Thyroid gland (tissue), 4 donors: ENCODE measurements around the gene GNA15. TPM values are rescaled to one million over a fixed set of nuclear protein-coding genes. Genes with fewer than 3 reads are reported as not detected.

Experiments used
- DNase-seq, 2 donors: peaks; one replicate each; pipeline ENCODE4 v3.0.0-alpha.2; 2019
- H3K27ac ChIP-seq, 3 donors: fragments of 200-600 bp; sonication (generic); 1 replicate in 2 of 3; 2 replicates in 1 of 3; pipeline ENCODE4 v1.5.1; 2016 to 2019; ENCODE audit warnings: mild to moderate bottlenecking in 1 of 3, moderate library complexity in 1 of 3
- H3K27me3 ChIP-seq: fragments of 200-600 bp; sonication (generic); one replicate; pipeline ENCODE4 v1.5.1; 2019
- H3K36me3 ChIP-seq, 2 donors: fragments of 200-600 bp; sonication (generic); one replicate each; pipeline ENCODE4 v1.5.1; 2016 to 2019
- H3K4me1 ChIP-seq, 2 donors: fragments of 200-600 bp; sonication (generic); one replicate each; pipeline ENCODE4 v1.5.1; 2017 to 2019
- H3K4me3 ChIP-seq, 3 donors: fragments of 200-600 bp; sonication (generic); replicated peaks in 1 of 3; 1 replicate in 2 of 3; 2 replicates in 1 of 3; pipeline ENCODE4 v1.5.1; 2016; ENCODE audit warnings: mild to moderate bottlenecking in 1 of 3
- H3K9me3 ChIP-seq: fragments of 200-600 bp; sonication (generic); one replicate; pipeline ENCODE4 v1.5.1; 2017
- POLR2A ChIP-seq, 2 donors: fragments of 450-650 bp; IDR thresholded peaks; one replicate each; pipeline ENCODE4 v1.6.1; 2017; ENCODE audit warnings: antibody characterized with exemption in 2 of 2, mild to moderate bottlenecking in 2 of 2, moderate library complexity in 1 of 2
- WGBS, 2 donors: methylation state at CpG; one replicate each; pipeline ENCODE4 v1.1.5; 2017; 5-methylcytosine and 5-hydroxymethylcytosine counted together
- intact Hi-C: fragments of 100-400 bp; cut with DNase I; formaldehyde crosslinking; loops from one replicate; pipeline ENCODE4 v1.15.1; 2023
- total RNA-seq, 4 donors: library from RNA; depleted of rRNA; stranded (reverse); fragments of >200 nt; gene quantifications; one replicate each; pipeline ENCODE4 v1.2.3, GENCODE V29; 2016
- TF ChIP-seq, protein P1 (sequence below), 6 experiments: fragments of 200-600 bp in 3 of 6; fragments of 450-650 bp in 3 of 6; sonication (generic) in 3 of 6; IDR thresholded peaks; one replicate each; pipeline ENCODE4 v1.5.1; 2016 to 2019; ENCODE audit warnings: antibody characterized with exemption in 6 of 6, mild to moderate bottlenecking in 2 of 6, inconsistent platforms in 1 of 6, moderate library complexity in 1 of 6

GNA15 gene
- total RNA-seq, 4 donors from 2014 or later, result 0.88 to 4.6 (median 2.1) TPM

GRCh38 chr19:3121396-3121795 lies 14.4 kb upstream of the GNA15 start:
- Histone ChIP-seq H3K36me3 (peaks cover 0 to 23% of the 10 kb centered on the region in 2 donors), H3K27me3 (no peaks in the 10 kb centered on the region), H3K4me3 (no peak overlapping the region), H3K27ac (no peak overlapping the region), H3K9me3 (no peaks in the 10 kb centered on the region), H3K4me1 (no peaks in the 10 kb centered on the region)
- TF ChIP-seq POLR2A (IDR thresholded peaks at IDR 0.05), result no peak
- TF ChIP-seq, protein P1, sequence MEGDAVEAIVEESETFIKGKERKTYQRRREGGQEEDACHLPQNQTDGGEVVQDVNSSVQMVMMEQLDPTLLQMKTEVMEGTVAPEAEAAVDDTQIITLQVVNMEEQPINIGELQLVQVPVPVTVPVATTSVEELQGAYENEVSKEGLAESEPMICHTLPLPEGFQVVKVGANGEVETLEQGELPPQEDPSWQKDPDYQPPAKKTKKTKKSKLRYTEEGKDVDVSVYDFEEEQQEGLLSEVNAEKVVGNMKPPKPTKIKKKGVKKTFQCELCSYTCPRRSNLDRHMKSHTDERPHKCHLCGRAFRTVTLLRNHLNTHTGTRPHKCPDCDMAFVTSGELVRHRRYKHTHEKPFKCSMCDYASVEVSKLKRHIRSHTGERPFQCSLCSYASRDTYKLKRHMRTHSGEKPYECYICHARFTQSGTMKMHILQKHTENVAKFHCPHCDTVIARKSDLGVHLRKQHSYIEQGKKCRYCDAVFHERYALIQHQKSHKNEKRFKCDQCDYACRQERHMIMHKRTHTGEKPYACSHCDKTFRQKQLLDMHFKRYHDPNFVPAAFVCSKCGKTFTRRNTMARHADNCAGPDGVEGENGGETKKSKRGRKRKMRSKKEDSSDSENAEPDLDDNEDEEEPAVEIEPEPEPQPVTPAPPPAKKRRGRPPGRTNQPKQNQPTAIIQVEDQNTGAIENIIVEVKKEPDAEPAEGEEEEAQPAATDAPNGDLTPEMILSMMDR (IDR thresholded peaks at IDR 0.05), result no peak
- WGBS, 2 donors, result 90 to 91% methylated on average over 22 of the region's 22 CpGs
- intact Hi-C loops, result no loop called here
- no peak for DNase-seq

- no peak for TF ChIP-seq POLR2A (IDR thresholded peaks at IDR 0.05)
- TF ChIP-seq, protein P1 (IDR thresholded peaks at IDR 0.05), result no peak
- H3K4me1 ChIP-seq, result no peaks in the 10 kb centered on the region
- WGBS, 2 donors, result 88 to 95% methylated on average over 15 to 18 of the region's 40 CpGs
- H3K4me3 ChIP-seq, result no peak overlapping the region
- no peak overlapping the region for H3K27ac ChIP-seq
- H3K27me3 ChIP-seq, result no peaks in the 10 kb centered on the region
- no peaks in the 10 kb centered on the region for H3K9me3 ChIP-seq
- peaks cover 0 to 23% of the 10 kb centered on the region in 2 donors for H3K36me3 ChIP-seq
- peak in 1 of 2 donors; percentile 1 for DNase-seq
- intact Hi-C loops, result no loop called here
These were observed 13.9 kb upstream of the GNA15 start for GRCh38 chr19:3121821-3122511.

GRCh38 chr19:3122512-3122870 lies 13.3 kb upstream of the GNA15 start:
- TF ChIP-seq POLR2A (IDR thresholded peaks at IDR 0.05), result no peak
- TF ChIP-seq, protein P1 (IDR thresholded peaks at IDR 0.05), result no peak
- no peaks in the 10 kb centered on the region for H3K9me3 ChIP-seq
- peaks cover 0 to 23% of the 10 kb centered on the region in 2 donors for H3K36me3 ChIP-seq
- intact Hi-C loops, result no loop called here
- WGBS, 2 donors, result 91 to 95% methylated on average over 13 to 14 of the region's 22 CpGs
- DNase-seq, result peak in 1 of 2 donors; percentile 1
- no peak overlapping the region for H3K27ac ChIP-seq
- H3K4me1 ChIP-seq, result no peaks in the 10 kb centered on the region
- no peaks in the 10 kb centered on the region for H3K27me3 ChIP-seq
- H3K4me3 ChIP-seq, result no peak overlapping the region

GRCh38 chr19:3123088-3123721 lies 12.6 kb upstream of the GNA15 start:
- H3K27ac ChIP-seq, result no peak overlapping the region
- no peak for TF ChIP-seq POLR2A (IDR thresholded peaks at IDR 0.05)
- TF ChIP-seq, protein P1 (IDR thresholded peaks at IDR 0.05), result no peak
- H3K4me1 ChIP-seq, result no peaks in the 10 kb centered on the region
- H3K36me3 ChIP-seq, result peaks cover 0 to 23% of the 10 kb centered on the region in 2 donors
- no peaks in the 10 kb centered on the region for H3K27me3 ChIP-seq
- no peak for DNase-seq
- H3K4me3 ChIP-seq, result no peak overlapping the region
- intact Hi-C loops, result no loop called here
- no peaks in the 10 kb centered on the region for H3K9me3 ChIP-seq
- whole genome bisulfite sequencing, 2 donors, result 92 to 93% methylated on average over 16 to 17 of the region's 29 CpGs

DNA sequence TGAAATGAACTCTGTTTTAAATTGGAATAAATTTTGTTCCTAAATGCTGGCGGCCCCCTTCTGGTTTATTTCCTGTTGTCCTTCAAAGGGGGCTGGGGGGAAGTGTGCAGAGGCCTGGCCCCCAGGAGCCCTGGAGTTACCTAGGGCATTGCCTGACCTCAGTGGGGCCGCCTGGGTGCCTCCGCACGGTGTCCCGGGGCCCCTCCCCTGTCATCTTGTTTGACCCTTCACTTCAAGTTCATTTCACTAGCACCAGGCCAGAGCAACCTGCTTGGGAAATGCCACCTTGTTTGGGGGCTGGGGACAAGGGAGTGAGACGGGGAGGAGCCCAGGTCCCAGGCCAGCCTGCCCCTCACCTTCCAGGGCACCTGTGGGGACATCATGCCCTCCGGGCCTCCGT lies 11.9 kb upstream of the GNA15 start:
- no peaks in the 10 kb centered on the region for H3K4me1 ChIP-seq
- peaks cover 0 to 20% of the 10 kb centered on the region in 2 donors for H3K36me3 ChIP-seq
- H3K9me3 ChIP-seq, result no peaks in the 10 kb centered on the region
- DNase-seq, result no peak
- H3K27me3 ChIP-seq, result no peaks in the 10 kb centered on the region
- WGBS, 2 donors, result 64 to 68% methylated on average over 5 to 8 of the region's 8 CpGs
- intact Hi-C loops, result no loop called here
- no peak overlapping the region for H3K27ac ChIP-seq
- TF ChIP-seq, protein P1 (IDR thresholded peaks at IDR 0.05), result no peak
- no peak for TF ChIP-seq POLR2A (IDR thresholded peaks at IDR 0.05)
- H3K4me3 ChIP-seq, result no peak overlapping the region
